Measurements from ENCODE around the gene MEF2C. TPM values are rescaled to one million over a fixed set of nuclear protein-coding genes. Genes with fewer than 3 reads are reported as not detected.
A peak's percentile ranks its signal among the peaks of the same experiment; 100 is the strongest.

Gene MEF2C
- total RNA-seq, 1 experiment from 2014 or later, result 171 TPM

DNA sequence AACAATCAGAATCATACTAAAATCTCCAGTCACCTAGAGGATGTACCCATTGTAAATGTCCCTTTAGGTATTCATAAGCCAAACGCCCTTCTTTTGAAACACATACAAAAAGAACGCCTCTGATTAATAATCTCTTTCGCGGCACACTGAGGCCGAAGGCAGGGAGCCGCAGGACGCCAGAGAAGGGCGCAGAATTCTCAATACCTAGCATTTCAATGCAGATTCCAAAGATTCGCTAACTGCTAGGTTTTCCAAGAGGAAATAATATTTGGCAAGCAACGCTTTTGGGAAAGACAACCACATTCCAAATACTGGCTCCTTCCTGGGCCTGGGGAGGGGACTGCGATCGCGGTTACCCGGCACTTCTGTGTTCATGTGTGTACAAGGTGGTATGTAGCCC lies 203.3 kb downstream of the MEF2C start:
- H2AFZ ChIP-seq (ENCODE audit: low read length), result no peak overlapping the region
- no peak overlapping the region for H3K27ac ChIP-seq (ENCODE audit: low read length)
- no peaks in the 10 kb centered on the region for H3K36me3 ChIP-seq (ENCODE audit: insufficient read depth, low read length)
- H4K20me1 ChIP-seq (ENCODE audit: insufficient read depth, low read depth, low read length), result peaks cover 4% of the 10 kb centered on the region; the same call in 1 of the 2 replicates
- H3K27me3 ChIP-seq (ENCODE audit: low read length), result no peaks in the 10 kb centered on the region
- H3K4me3 ChIP-seq (ENCODE audit: low read length), result no peak overlapping the region
- no peak overlapping the region for H3K4me2 ChIP-seq (ENCODE audit: low read depth, low read length, poor library complexity, severe bottlenecking)
- H3K79me2 ChIP-seq (ENCODE audit: low read length), result no peaks in the 10 kb centered on the region
- H3K9me2 ChIP-seq (replicated peaks; ENCODE audit: insufficient read depth, low read length), result no peaks in the 10 kb centered on the region
- DNase-seq, result no peak
- no peak overlapping the region for H3K9ac ChIP-seq (ENCODE audit: low read length)
- no peaks in the 10 kb centered on the region for H3K9me3 ChIP-seq (ENCODE audit: low read length)
- peaks cover 43% of the 10 kb centered on the region for H3K4me1 ChIP-seq (ENCODE audit: low read length)

- Histone ChIP-seq H3K27ac (ENCODE audit: low read length) (no peak overlapping the region), H3K9ac (ENCODE audit: low read length) (no peak overlapping the region), H4K20me1 (ENCODE audit: insufficient read depth, low read depth, low read length) (peaks cover 4% of the 10 kb centered on the region; the same call in 1 of the 2 replicates), H3K9me2 (replicated peaks; ENCODE audit: insufficient read depth, low read length) (no peaks in the 10 kb centered on the region), H3K9me3 (ENCODE audit: low read length) (no peaks in the 10 kb centered on the region), H3K4me2 (ENCODE audit: low read depth, low read length, poor library complexity, severe bottlenecking) (peak overlapping the region; percentile 97), H3K36me3 (ENCODE audit: insufficient read depth, low read length) (no peaks in the 10 kb centered on the region), H3K27me3 (ENCODE audit: low read length) (no peaks in the 10 kb centered on the region), H3K4me1 (ENCODE audit: low read length) (peaks cover 51% of the 10 kb centered on the region), H2AFZ (ENCODE audit: low read length) (no peak overlapping the region), H3K79me2 (ENCODE audit: low read length) (no peaks in the 10 kb centered on the region), H3K4me3 (ENCODE audit: low read length) (peak overlapping the region; percentile 49; the same call in 1 of the 2 replicates)
- no peak for DNase-seq
Observed at GRCh38 chr5:88678770-88679381, 204.1 kb downstream of the MEF2C start.

- H3K27me3 ChIP-seq (ENCODE audit: low read length), result no peaks in the 10 kb centered on the region
- H3K36me3 ChIP-seq (ENCODE audit: insufficient read depth, low read length), result no peaks in the 10 kb centered on the region
- H3K9ac ChIP-seq (ENCODE audit: low read length), result peak overlapping the region; percentile 21; the same call in 1 of the 2 replicates
- H4K20me1 ChIP-seq (ENCODE audit: insufficient read depth, low read depth, low read length), result peaks cover 4% of the 10 kb centered on the region; the same call in 1 of the 2 replicates
- H2AFZ ChIP-seq (ENCODE audit: low read length), result no peak overlapping the region
- peaks cover 57% of the 10 kb centered on the region for H3K4me1 ChIP-seq (ENCODE audit: low read length)
- no peak for DNase-seq
- peak overlapping the region; percentile 97 for H3K4me2 ChIP-seq (ENCODE audit: low read depth, low read length, poor library complexity, severe bottlenecking)
- H3K9me3 ChIP-seq (ENCODE audit: low read length), result no peaks in the 10 kb centered on the region
- no peak overlapping the region for H3K27ac ChIP-seq (ENCODE audit: low read length)
- H3K4me3 ChIP-seq (ENCODE audit: low read length), result peak overlapping the region; percentile 49; the same call in 1 of the 2 replicates
- no peaks in the 10 kb centered on the region for H3K79me2 ChIP-seq (ENCODE audit: low read length)
- no peaks in the 10 kb centered on the region for H3K9me2 ChIP-seq (replicated peaks; ENCODE audit: insufficient read depth, low read length)
Observed at GRCh38 chr5:88677943-88678769, 204.8 kb downstream of the MEF2C start.

DNA sequence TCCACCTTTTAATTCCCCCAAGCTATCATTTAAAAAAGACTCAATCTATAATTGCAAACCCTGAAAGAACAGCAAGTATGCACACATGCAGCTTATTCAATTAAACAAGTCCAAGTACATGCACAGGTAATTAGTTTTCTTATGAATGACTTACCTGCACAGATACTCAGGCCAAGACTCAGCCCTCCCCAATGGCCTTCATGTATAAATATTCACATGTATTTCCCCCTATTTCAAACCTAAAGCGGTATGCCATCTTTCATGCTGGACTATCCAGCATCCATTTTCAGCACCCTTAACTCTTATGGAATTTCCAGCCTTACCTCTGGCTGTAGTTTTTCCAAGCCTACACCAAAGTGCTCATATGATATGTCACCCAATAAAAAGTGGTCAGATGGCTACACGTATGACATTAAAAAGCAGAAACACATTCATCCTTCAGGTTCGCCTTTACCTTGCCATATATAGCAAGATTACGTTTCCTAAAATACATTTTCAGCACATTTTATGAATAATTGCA lies 205.5 kb downstream of the MEF2C start:
- Histone ChIP-seq H3K27me3 (ENCODE audit: low read length) (no peaks in the 10 kb centered on the region), H3K4me1 (ENCODE audit: low read length) (peaks cover 57% of the 10 kb centered on the region), H3K4me3 (ENCODE audit: low read length) (0 out of 2 replicates have a peak overlapping the region, but pooled peaks have one; percentile 23), H3K9me3 (ENCODE audit: low read length) (no peaks in the 10 kb centered on the region), H2AFZ (ENCODE audit: low read length) (no peak overlapping the region), H3K9ac (ENCODE audit: low read length) (no peak overlapping the region), H3K9me2 (replicated peaks; ENCODE audit: insufficient read depth, low read length) (no peaks in the 10 kb centered on the region), H3K79me2 (ENCODE audit: low read length) (no peaks in the 10 kb centered on the region), H3K4me2 (ENCODE audit: low read depth, low read length, poor library complexity, severe bottlenecking) (peak overlapping the region; percentile 97), H4K20me1 (ENCODE audit: insufficient read depth, low read depth, low read length) (peaks cover 4% of the 10 kb centered on the region; the same call in 1 of the 2 replicates), H3K36me3 (ENCODE audit: insufficient read depth, low read length) (no peaks in the 10 kb centered on the region), H3K27ac (ENCODE audit: low read length) (no peak overlapping the region)
- no peak for DNase-seq

DNA sequence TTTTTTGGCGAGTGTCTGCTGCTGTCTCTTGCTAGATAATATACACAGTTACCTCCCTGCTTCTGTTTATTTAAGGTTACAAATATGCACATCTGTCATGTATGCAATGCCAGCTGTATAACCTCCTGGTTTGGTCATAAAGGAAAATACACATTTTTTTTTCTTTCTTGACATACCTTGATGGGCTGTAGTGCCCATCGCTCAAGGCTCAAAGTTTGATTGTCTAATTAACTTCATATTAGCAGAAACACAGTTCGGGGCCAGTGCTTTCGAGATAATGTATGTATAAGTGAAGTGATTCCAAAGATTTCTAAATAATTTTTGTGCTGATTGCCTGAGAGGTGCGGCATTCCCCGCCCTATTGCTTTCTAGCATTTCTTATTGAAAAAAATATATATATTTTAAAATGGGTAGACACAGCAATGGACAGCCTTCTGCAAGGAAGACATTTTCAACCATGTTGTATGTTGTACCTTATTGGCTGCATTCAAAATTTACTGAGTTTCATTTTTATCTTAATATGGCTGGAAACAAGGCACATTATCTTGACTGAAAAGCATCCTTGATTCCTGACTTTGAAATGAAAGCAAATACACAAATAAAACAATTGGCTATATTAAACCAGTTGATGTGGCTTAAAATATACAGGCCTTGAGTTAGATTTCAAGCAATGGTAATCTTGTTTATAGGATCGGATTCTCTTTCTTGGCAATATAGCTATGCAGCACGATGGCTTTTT lies 206.2 kb downstream of the MEF2C start:
- Histone ChIP-seq H3K4me3 (ENCODE audit: low read length) (peak overlapping the region; percentile 80), H3K4me2 (ENCODE audit: low read depth, low read length, poor library complexity, severe bottlenecking) (peak overlapping the region; percentile 97), H3K27me3 (ENCODE audit: low read length) (no peaks in the 10 kb centered on the region), H3K9ac (ENCODE audit: low read length) (peak overlapping the region; percentile 83; the same call in 1 of the 2 replicates), H3K9me3 (ENCODE audit: low read length) (no peaks in the 10 kb centered on the region), H4K20me1 (ENCODE audit: insufficient read depth, low read depth, low read length) (peaks cover 4% of the 10 kb centered on the region; the same call in 1 of the 2 replicates), H2AFZ (ENCODE audit: low read length) (no peak overlapping the region), H3K36me3 (ENCODE audit: insufficient read depth, low read length) (no peaks in the 10 kb centered on the region), H3K79me2 (ENCODE audit: low read length) (no peaks in the 10 kb centered on the region), H3K27ac (ENCODE audit: low read length) (peak overlapping the region; percentile 96), H3K9me2 (replicated peaks; ENCODE audit: insufficient read depth, low read length) (no peaks in the 10 kb centered on the region), H3K4me1 (ENCODE audit: low read length) (peaks cover 57% of the 10 kb centered on the region)
- DNase-seq, result no peak

GRCh38 chr5:88675708-88676636 lies 207.0 kb downstream of the MEF2C start:
- DNase-seq, result peak; percentile 97
- H3K27ac ChIP-seq (ENCODE audit: low read length), result peak overlapping the region; percentile 96
- H4K20me1 ChIP-seq (ENCODE audit: insufficient read depth, low read depth, low read length), result peaks cover 4% of the 10 kb centered on the region; the same call in 1 of the 2 replicates
- no peaks in the 10 kb centered on the region for H3K9me3 ChIP-seq (ENCODE audit: low read length)
- H3K27me3 ChIP-seq (ENCODE audit: low read length), result no peaks in the 10 kb centered on the region
- no peaks in the 10 kb centered on the region for H3K36me3 ChIP-seq (ENCODE audit: insufficient read depth, low read length)
- H3K4me2 ChIP-seq (ENCODE audit: low read depth, low read length, poor library complexity, severe bottlenecking), result peak overlapping the region; percentile 97
- H3K4me3 ChIP-seq (ENCODE audit: low read length), result peak overlapping the region; percentile 80
- H3K9me2 ChIP-seq (replicated peaks; ENCODE audit: insufficient read depth, low read length), result no peaks in the 10 kb centered on the region
- H2AFZ ChIP-seq (ENCODE audit: low read length), result peak overlapping the region; percentile 95; the same call in 1 of the 2 replicates
- H3K4me1 ChIP-seq (ENCODE audit: low read length), result peaks cover 57% of the 10 kb centered on the region
- H3K79me2 ChIP-seq (ENCODE audit: low read length), result no peaks in the 10 kb centered on the region
- peak overlapping the region; percentile 83 for H3K9ac ChIP-seq (ENCODE audit: low read length)

GRCh38 chr5:88675168-88675707 lies 207.7 kb downstream of the MEF2C start:
- peak; percentile 82 for DNase-seq
- Histone ChIP-seq H4K20me1 (ENCODE audit: insufficient read depth, low read depth, low read length) (no peaks in the 10 kb centered on the region), H3K4me3 (ENCODE audit: low read length) (peak overlapping the region; percentile 80), H3K9me3 (ENCODE audit: low read length) (no peaks in the 10 kb centered on the region), H3K27ac (ENCODE audit: low read length) (peak overlapping the region; percentile 96), H3K27me3 (ENCODE audit: low read length) (no peaks in the 10 kb centered on the region), H2AFZ (ENCODE audit: low read length) (peak overlapping the region; percentile 95; the same call in 1 of the 2 replicates), H3K4me2 (ENCODE audit: low read depth, low read length, poor library complexity, severe bottlenecking) (peak overlapping the region; percentile 97), H3K36me3 (ENCODE audit: insufficient read depth, low read length) (no peaks in the 10 kb centered on the region), H3K79me2 (ENCODE audit: low read length) (no peaks in the 10 kb centered on the region), H3K9me2 (replicated peaks; ENCODE audit: insufficient read depth, low read length) (no peaks in the 10 kb centered on the region), H3K9ac (ENCODE audit: low read length) (peak overlapping the region; percentile 83), H3K4me1 (ENCODE audit: low read length) (peaks cover 54% of the 10 kb centered on the region)
